Aorta (tissue), 5 donors: Measurements from ENCODE around the gene CDH10. TPM values are rescaled to one million over a fixed set of nuclear protein-coding genes. Genes with fewer than 3 reads are reported as not detected.

Experiments
- ATAC-seq: fragments of 200-7000 bp; cut with Tn5 transposase; one replicate; pipeline ENCODE4 v1.9.1; 2022; ENCODE audit warnings: moderate library complexity; ENCODE audit not compliant: low FRiP score
- DNase-seq, 2 donors: peaks; one replicate each; pipeline ENCODE4 v3.0.0-alpha.2; 2020
- H3K27ac ChIP-seq, 2 donors: one replicate each; pipeline ENCODE4 v1.5.1; 2013; ENCODE audit warnings: low read length in 2 of 2, mild to moderate bottlenecking in 2 of 2, moderate library complexity in 2 of 2, control low read depth in 1 of 2, inconsistent platforms in 1 of 2, low read depth in 1 of 2
- H3K27me3 ChIP-seq, 2 donors: one replicate each; pipeline ENCODE4 v1.6.1; 2013; ENCODE audit warnings: control low read depth in 1 of 2, low read length in 1 of 2, mild to moderate bottlenecking in 1 of 2, moderate library complexity in 1 of 2; ENCODE audit not compliant: insufficient read depth in 2 of 2, control insufficient read depth in 1 of 2
- H3K36me3 ChIP-seq, 2 donors: one replicate each; pipeline ENCODE4 v1.6.1; 2013; ENCODE audit warnings: control low read depth in 1 of 2, low read length in 1 of 2, mild to moderate bottlenecking in 1 of 2; ENCODE audit not compliant: insufficient read depth in 2 of 2, control insufficient read depth in 1 of 2
- H3K4me1 ChIP-seq, 2 donors: one replicate each; pipeline ENCODE4 v1.6.1; 2013; ENCODE audit warnings: low read length in 2 of 2, control low read depth in 1 of 2, mild to moderate bottlenecking in 1 of 2, moderate library complexity in 1 of 2; ENCODE audit not compliant: insufficient read depth in 2 of 2, control insufficient read depth in 1 of 2
- H3K4me3 ChIP-seq, 2 donors: one replicate each; pipeline ENCODE4 v1.5.1; 2013; ENCODE audit warnings: low read length in 2 of 2, control low read depth in 1 of 2, mild to moderate bottlenecking in 1 of 2
- H3K9me3 ChIP-seq: one replicate; pipeline ENCODE4 v1.6.1; 2013; ENCODE audit warnings: mild to moderate bottlenecking, low read length; ENCODE audit not compliant: control insufficient read depth
- WGBS, 2 donors: extraction: QIAGEN DNeasy Blood & Tissue Kit; methylation state at CpG; one replicate each; pipeline ENCODE4 v1.1.7; 2013; 5-methylcytosine and 5-hydroxymethylcytosine counted together
- intact Hi-C, 2 donors: fragments of 100-400 bp; cut with DNase I; formaldehyde crosslinking; loops; one replicate each; pipeline versions ENCODE4 v1.14.2 to v1.15.0; 2022
- polyA plus RNA-seq, 2 donors: library from polyadenylated mRNA; stranded (reverse); fragments of 200-250 nt; gene quantifications; one replicate each; pipeline ENCODE4 v1.2.3, GENCODE V29; 2013
- total RNA-seq, 2 donors: library from RNA; stranded (reverse); fragmentation: NEBNext Ultra II Directional; extraction: Animal tissue kit (Norgen Biotek cat#: 25700); gene quantifications; one replicate each; pipeline ENCODE4 v1.2.1, GENCODE V29; 2021
- donor health status: healthy with polysubstance abuse.
- donor health status: Bipolar disorder and iron deficiency.
- donor health status: DM: no; HTN: no; CAD: no.
- donor health status: DM: no; HTN: no; CAD: no.
- donor health status: DM: yes; HTN: yes; CAD: no.

The CDH10 gene
- total and polyA plus RNA-seq, 4 donors, result not detected

DNA sequence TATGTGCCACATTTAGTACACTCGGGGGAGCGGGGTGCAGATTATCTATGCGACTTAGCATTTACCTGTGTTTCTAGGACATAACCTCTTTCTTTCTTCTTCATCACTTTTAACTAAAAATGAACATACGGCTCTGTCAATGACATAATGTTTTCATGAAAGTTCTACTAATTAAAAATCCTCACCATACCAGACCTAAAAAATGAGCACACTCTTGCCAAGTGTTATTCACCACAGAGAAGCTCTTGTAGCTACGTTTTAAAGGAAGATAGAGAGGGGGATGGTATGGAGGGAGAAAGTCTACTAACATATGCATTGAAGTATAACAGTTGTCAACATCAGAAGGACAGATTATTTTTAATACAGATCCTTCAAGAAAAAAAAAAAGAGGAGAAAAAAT is 1.6 kb downstream of the CDH10 start:
- H3K36me3 ChIP-seq, result no peaks in the 10 kb centered on the region
- H3K4me3 ChIP-seq, result no peak overlapping the region
- no peaks in the 10 kb centered on the region for H3K4me1 ChIP-seq
- H3K9me3 ChIP-seq, result no peaks in the 10 kb centered on the region
- H3K27me3 ChIP-seq, result no peaks in the 10 kb centered on the region
- ATAC-seq, result no peak
- no peak for DNase-seq
- intact Hi-C loops, result no loop called here
- 32 to 37% methylated on average over 5 of the region's 5 CpGs for WGBS, 2 donors
- no peak overlapping the region for H3K27ac ChIP-seq

DNA sequence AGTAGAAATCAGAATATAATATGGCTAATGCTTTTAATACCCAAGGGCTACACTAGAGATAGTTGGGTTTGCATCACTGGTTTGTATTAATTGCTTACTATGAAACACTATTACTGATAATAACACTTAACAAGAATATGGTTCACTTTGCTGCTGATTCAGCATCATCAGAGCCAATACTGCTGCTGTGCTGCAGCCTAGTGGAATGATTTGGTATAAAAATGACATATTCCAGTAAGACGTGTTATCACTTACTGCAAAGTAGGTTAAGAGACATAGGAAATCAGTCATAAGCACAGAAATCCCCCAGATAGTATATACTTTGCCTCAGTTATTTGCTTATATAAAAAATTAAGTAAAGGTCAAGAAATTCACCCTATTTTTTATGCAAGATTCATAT is 2.8 kb downstream of the CDH10 start:
- DNase-seq, result no peak
- H3K27ac ChIP-seq, result no peak overlapping the region
- intact Hi-C loops, result no loop called here
- no peak overlapping the region for H3K4me3 ChIP-seq
- no peaks in the 10 kb centered on the region for H3K9me3 ChIP-seq
- no peaks in the 10 kb centered on the region for H3K4me1 ChIP-seq
- no peaks in the 10 kb centered on the region for H3K27me3 ChIP-seq
- no peaks in the 10 kb centered on the region for H3K36me3 ChIP-seq
- WGBS, 2 donors, result 0 to 1% methylated on average over 1 of the region's 1 CpG
- ATAC-seq, result no peak

DNA sequence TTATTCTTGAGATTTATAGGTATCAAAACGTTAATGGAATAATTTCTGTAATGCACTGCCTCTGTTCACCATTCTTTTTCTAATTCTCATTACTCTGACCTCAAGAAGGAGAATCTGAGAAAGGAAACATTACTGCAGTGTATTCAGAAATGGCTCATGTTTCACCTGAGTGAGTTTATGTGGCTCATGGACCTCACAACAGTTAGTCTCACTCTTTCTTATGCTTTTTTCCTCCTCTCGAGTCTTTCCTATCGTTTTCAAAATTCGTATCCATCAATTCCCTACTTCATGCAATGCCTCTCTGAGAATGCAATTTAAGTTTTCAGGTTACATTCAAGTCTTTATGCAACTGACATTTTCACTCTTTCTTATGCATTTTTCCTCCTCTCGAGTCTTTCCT is 9.6 kb downstream of the CDH10 start:
- WGBS, 2 donors, result 46 to 55% methylated on average over 5 of the region's 5 CpGs

GRCh38 chr5:24633715-24634325 is 11.0 kb downstream of the CDH10 start:
- Histone ChIP-seq H3K4me1 (no peaks in the 10 kb centered on the region), H3K27ac (no peak overlapping the region), H3K9me3 (no peaks in the 10 kb centered on the region), H3K27me3 (no peaks in the 10 kb centered on the region), H3K4me3 (no peak overlapping the region), H3K36me3 (no peaks in the 10 kb centered on the region)
- intact Hi-C loops, result no loop called here
- no peak for DNase-seq
- WGBS, 2 donors, result 0 to 1% methylated on average over 4 of the region's 4 CpGs
- ATAC-seq, result no peak

More for the DNA sequence above, 9.6 kb downstream of the CDH10 start:
- H3K36me3 ChIP-seq, result no peaks in the 10 kb centered on the region
- no peak overlapping the region for H3K27ac ChIP-seq
- no peaks in the 10 kb centered on the region for H3K9me3 ChIP-seq
- no peaks in the 10 kb centered on the region for H3K4me1 ChIP-seq
- DNase-seq, result no peak
- intact Hi-C loops, result no loop called here
- ATAC-seq, result no peak
- H3K4me3 ChIP-seq, result no peak overlapping the region
- H3K27me3 ChIP-seq, result no peaks in the 10 kb centered on the region

DNA sequence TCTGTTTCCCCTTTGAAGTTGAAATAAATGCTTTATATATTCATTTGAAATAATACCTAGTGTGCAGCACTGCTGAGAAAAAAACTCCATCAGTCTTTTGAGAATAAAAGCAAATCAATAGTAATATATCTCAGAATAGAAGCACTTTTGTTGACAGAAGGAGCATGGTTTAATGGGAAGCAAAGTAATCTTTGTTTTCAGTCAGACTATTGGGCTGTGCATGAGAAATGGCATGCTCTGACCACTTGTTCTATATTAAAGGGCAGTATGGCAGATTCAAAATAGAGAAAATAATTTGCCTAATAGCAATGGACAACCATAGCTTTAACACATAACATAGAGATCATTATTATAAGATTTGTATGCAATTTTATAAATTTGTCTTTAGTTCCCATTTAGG is 12.4 kb downstream of the CDH10 start:
- H3K4me3 ChIP-seq, result no peak overlapping the region
- intact Hi-C loops, result no loop called here
- H3K27ac ChIP-seq, result no peak overlapping the region
- no peaks in the 10 kb centered on the region for H3K36me3 ChIP-seq
- H3K4me1 ChIP-seq, result no peaks in the 10 kb centered on the region
- H3K9me3 ChIP-seq, result no peaks in the 10 kb centered on the region
- DNase-seq, result no peak
- ATAC-seq, result no peak
- no peaks in the 10 kb centered on the region for H3K27me3 ChIP-seq

- no peak overlapping the region for H3K27ac ChIP-seq
- H3K36me3 ChIP-seq, result no peaks in the 10 kb centered on the region
- no peak for ATAC-seq
- no peak overlapping the region for H3K4me3 ChIP-seq
- DNase-seq, result no peak
- intact Hi-C loops, result no loop called here
- no peaks in the 10 kb centered on the region for H3K4me1 ChIP-seq
- no peaks in the 10 kb centered on the region for H3K27me3 ChIP-seq
- no peaks in the 10 kb centered on the region for H3K9me3 ChIP-seq
Measured at GRCh38 chr5:24630918-24631317, 13.9 kb downstream of the CDH10 start.

- Histone ChIP-seq H3K4me1 (no peaks in the 10 kb centered on the region), H3K9me3 (no peaks in the 10 kb centered on the region), H3K4me3 (no peak overlapping the region), H3K27me3 (no peaks in the 10 kb centered on the region), H3K36me3 (no peaks in the 10 kb centered on the region), H3K27ac (no peak overlapping the region)
- DNase-seq, result no peak
- ATAC-seq, result no peak
- intact Hi-C loops, result no loop called here
- 39 to 64% methylated on average over 1 of the region's 1 CpG for WGBS, 2 donors
Measured at GRCh38 chr5:24629798-24630197, 15.0 kb downstream of the CDH10 start.

GRCh38 chr5:24624872-24625271 is 19.9 kb downstream of the CDH10 start:
- intact Hi-C loops, result no loop called here
- no peaks in the 10 kb centered on the region for H3K27me3 ChIP-seq
- no peak overlapping the region for H3K27ac ChIP-seq
- ATAC-seq, result no peak
- H3K9me3 ChIP-seq, result no peaks in the 10 kb centered on the region
- DNase-seq, result no peak
- no peak overlapping the region for H3K4me3 ChIP-seq
- no peaks in the 10 kb centered on the region for H3K36me3 ChIP-seq
- H3K4me1 ChIP-seq, result no peaks in the 10 kb centered on the region

DNA sequence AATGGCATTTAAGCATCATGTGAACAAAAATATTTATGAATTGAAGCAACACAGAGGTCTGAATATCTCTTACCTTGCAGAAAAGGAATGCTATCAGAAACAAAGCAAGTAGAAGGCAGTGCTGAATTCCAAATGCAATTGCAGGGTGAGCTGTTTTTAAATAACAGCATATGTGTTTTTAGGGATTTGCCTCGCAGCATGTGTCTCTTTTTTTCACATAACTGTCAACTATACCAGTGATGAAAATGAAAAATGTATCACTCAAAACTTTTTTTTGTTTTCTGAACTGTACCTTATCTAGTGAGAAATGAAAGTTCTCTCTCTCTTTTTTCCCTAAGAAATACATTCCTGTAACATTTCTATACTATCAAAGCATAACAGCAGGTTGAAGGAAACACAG is 21.2 kb downstream of the CDH10 start:
- Histone ChIP-seq H3K9me3 (no peaks in the 10 kb centered on the region), H3K4me1 (no peaks in the 10 kb centered on the region), H3K36me3 (no peaks in the 10 kb centered on the region), H3K27me3 (no peaks in the 10 kb centered on the region), H3K4me3 (no peak overlapping the region), H3K27ac (no peak overlapping the region)
- ATAC-seq, result no peak
- DNase-seq, result no peak
- WGBS, 2 donors, result 3 to 8% methylated on average over 1 of the region's 1 CpG
- intact Hi-C loops, result no loop called here
